Measurements from ENCODE around the gene KLC4.
"Not testable (repeated sequence)": the region's sequence is repeated elsewhere in the genome, so short reads cannot be mapped to it uniquely, and the experiment has no call there.

KLC4 gene

DNA sequence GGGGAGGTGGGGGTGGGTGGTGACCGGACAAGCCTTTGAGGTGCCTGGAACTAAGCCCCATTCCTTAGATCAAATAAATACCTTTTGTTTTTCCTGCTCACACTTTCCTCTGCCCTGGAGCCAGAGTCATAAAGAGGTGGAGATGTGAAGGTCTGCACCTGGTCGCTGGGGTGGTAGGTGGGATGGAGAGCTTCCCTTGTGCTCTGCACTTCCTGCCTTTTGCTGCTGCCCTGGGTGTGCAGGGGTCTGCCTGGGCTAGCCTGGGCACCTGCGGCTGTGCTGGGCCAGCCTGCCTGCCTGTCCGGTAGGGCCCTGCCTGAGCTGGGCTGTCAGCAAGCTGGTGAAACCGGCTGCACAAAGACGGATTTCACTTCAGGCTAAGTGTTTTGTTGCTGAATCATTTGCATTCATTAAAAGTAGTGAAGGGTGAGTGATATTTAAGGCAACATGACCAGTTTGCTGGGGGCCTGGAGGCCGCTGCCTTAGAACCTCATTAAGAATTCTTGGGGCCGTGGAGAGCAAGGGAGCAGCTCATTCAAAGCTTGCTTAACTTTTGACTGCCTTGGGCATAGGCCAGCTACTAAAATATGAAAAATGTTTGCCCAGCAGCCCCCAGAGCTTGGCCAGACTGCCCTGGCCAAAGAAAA is 37.1 kb downstream of the KLC4 start:
- no peak for DNase-seq

DNA sequence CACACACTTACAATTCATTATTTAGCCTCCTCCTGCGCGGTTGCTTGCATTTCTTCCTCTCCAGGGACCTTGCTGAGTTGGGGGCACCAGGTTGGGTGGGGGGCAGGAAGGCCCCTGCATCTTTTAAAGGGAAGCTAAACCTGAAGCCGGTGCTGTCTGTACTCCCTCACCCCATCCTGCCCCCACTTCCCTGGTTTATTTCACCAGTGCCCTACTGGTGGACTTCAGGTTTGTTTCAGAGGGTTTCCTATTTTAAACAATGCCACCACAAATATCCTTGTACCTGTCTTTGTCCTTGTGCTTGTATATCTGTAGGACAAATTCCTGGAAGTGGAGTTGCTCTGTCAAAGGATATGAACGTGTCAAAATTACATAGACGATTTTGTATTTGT is 37.7 kb downstream of the KLC4 start:
- DNase-seq: no peak

DNA sequence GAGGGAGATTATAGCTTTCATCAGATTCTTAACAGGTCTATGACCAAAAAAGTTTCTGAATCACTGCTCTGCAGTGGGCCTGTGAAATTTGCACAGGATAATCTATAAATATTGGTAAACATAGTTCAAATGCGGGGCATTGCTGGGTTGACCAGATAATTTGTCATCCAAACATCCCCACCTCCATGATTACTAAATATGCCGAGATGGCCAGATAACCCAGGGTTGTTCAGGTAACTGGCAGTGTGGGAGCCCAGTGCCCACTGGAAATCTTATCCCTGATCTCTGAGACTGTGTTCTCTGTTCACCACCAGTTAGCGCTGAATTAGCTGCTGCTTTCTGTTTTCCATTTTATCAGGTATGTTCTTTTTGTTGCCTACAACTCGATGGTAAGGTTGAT is 38.1 kb downstream of the KLC4 start:
- DNase-seq: no peak

DNA sequence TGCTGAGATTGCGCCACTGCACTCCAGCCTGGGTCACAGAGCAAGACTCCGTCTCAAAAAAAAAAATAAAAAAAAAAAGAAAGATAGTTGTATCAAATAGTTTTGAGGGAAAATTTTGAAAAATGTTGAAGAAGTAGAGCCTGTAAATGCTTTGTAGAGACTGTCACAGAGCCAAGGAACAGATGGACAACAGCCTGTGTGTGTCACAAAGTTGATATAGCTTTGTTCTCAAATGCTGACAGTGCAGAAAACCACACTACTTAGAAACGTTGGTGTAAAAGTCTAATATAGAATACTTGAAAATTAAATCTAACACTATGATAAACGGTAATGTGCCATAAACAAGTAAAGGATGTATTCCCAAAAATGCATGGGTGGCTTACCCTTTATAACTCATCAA is 42.1 kb downstream of the KLC4 start:
- DNase-seq: no peak

DNA sequence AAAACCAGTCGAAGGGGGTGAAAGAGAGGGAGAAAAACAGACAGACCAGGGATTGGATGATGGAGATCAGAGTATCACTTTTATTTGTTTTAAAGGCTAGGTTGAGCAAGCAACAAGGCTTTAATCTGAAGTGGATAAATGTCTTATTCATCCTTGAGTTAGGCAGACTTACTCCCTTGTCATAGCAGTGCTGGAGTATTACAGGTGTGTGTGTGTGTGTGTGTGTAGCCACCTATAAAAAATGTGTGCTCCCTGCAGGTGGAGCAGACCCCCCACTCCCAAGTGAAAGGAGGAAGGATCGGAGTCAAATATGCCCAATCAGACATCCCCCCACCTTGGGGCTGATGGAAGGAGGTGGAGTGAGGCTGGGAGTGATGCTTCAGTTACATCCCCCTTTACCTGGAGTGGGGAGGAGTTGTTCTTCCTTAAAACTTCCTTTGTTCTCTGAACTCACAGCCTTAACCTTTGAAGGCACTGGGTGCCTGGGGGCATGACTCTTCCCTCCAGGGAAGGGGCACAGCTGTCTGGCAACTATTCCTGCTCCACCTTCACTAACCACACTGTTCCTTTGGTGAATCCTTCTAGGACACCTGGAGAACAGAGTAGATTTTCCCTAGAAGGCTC is 43.9 kb downstream of the KLC4 start:
- no peak for DNase-seq

DNA sequence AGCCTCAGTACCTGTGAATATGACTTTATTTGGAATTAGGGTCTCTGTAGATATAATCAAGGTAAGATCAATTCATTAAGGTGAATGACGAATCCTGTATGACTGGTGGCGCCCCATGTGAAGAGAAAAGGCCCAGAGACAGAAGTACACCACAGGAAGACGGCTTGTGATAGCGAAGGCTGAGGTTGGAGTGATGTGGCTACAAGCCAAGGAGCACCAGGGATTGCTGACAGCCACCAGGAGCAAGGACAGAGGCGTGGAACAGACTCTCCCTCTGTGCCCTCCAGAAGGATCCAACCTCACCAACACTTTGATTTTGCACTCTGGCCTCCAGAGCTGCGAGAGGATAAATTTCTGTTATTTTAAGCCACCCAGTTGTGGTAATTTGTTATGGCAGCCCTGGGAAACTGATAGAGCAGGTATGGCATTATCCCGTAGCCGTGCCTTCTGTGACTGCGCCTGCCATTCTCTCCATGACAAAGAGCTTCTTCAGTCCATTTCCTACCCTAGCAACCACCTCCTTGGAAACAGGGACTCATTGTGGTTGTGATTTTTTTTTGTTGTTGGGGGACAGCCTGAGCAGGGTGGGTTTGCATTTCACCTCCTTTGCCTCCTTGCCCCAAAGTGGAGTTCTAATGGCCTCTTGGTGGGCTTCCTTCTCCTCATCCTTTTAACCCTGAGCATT is 46.2 kb downstream of the KLC4 start:
- DNase-seq: no peak

DNA sequence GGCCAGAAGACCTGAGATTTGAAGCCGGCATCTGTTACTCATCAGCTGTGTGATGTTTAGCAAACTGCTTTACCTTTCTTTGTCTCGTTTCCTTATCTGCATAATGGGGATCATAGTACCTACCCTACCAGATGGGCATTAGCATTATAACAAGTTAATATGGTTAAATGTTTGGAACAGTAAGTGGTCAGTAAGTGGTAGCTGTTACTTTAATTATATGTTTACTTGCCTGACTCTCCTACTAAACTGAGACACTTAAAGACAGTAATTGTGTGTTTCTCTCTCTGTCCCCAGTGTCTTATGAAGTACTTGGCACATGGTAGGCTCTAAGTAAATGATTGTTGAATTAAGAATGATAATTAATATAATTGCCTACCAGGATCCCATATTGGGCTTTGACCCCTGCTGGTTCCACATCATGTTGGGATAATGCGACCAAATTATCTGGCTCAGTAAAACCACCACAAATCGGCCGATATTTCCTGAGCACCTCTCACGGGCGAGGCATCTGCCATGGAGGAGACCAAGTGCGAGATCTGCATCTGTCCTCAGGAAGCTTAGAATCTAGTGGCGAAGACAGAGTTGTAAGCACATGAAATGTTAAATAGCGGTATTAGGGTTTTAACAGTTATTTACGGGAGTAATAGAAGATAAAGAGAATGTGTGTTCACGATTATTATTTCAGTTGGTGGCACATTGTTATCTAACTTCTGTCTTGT is 48.1 kb downstream of the KLC4 start:
- no peak for DNase-seq

DNA sequence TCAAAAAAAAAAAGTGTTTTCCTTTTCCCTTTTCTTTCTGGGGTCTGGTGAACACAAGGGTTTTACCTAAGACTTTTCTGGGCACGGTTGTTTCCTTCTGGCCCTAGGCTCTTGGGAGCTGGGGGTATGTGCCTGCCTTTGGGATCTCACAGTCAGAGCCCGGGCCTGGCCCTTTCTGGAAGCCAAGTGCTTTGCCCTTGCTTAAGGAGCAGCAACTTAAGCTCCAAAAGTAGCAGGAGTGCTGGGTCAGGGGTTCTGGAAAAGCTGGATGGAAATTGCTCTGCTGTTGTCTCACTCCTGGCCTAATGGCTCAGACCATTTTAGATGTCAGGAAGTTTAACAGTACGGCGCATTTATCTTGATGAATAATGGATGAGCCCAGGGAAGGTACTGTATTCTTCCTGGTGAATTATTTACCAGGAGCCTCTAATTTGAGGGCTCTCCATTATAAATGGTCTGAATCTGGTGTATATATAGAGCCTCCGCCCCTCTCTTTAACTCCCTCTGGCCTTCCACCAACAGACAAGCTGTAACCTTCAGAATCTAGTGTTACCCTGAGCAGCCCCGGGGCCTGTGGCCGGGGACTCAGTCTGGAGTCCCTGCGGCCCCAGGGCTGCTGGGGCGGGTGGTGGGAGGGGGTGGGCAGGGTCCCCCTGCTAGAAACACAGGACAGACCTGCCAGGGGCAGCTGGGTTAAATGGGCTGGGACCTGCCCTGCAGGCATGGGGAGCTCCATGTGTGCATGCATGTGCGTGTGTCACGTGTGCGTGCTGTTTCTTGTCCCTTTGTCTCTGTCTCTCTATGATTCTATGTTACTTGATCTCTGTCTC is 54.2 kb downstream of the KLC4 start:
- DNase-seq: no peak

DNA sequence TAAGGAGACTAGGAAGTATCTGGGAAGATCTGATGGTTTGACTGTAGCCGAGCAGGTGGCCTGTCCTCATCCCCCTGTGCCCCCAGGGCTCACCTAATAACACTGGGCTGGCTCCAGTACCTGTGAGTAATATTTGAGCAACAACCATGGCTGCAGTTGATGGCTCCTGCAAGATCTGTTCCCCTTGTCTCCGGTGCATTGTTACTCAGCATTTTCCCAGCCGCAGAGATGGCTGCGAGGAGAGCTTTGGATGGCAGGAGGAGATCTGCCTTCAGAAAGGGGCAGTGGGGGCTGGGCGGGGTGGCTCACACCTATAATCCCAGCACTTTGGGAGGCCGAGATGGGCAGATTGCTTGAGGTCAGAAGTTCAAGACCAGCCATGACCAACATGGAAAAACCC is 55.9 kb downstream of the KLC4 start:
- DNase-seq: no peak

DNA sequence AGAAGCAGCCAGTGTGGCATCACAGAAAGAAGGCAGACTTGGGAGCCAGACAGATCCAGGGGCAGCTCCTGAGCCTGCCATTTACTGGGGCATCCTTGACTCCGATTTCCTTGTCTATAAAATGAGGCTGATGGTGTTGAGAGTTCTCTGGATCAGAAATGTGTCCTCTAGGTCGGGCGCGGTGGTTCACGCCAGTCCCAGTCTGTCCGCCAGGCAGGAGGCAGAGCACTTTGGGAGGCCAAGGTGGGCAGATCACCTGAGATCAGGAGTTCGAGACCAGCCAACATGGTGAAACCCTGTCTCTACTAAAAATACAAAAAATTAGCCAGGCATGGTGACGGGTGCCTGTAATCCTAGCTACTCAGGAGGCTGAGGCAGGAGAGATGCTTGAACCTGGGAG is 58.0 kb downstream of the KLC4 start:
- not testable (repeated sequence) for DNase-seq

DNA sequence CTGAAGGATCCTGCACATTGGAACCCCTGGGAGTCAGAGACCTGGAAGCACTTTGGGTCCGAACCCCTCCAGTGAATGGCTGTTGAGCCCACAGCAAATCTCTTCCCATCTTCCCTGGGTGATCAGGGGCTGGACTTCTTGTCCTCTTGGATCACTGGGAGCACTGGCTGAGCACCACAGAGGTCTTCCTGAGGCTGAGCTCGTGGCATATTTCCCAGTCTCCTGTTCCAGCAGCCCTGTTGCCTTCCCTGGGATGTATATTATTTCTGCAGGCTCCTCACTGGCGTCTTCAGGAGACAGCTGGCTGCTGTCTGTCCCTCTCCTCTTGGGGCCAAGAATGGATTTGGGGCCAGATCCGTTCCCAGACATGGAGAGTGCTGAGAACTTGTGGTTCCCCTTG is 60.1 kb downstream of the KLC4 start:
- DNase-seq: no peak

DNA sequence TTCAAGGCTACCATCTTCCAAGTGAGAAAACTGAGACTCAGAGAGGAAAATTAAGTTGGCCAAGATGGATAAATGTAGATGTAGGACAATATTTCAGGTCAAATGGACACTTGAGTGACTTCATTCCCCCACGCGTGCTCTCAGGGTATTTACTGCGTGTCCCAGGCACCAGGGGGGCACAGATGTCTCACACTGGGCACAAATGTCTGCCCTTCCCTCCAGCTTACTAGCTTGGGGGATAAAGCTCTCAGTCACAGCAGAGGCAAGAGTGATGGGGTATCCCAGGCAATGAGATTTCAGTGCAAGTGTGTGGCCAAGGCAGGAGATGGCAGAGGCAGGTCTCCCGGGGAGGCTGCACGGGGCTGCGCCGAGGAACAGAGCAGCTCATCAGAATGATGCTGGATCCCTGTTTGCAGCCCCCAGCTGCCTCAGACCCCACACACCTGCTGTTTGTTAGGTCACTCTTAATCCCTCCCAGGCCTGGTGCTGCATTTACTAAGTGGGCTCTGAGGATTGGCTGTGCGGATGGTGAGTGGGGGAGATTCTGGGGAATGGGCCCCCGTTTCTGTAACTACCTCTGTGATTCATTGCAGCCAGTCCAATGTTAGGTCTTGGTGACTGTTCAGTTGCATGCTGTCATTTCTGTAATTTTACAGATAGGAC is 60.8 kb downstream of the KLC4 start:
- DNase-seq: no peak

DNA sequence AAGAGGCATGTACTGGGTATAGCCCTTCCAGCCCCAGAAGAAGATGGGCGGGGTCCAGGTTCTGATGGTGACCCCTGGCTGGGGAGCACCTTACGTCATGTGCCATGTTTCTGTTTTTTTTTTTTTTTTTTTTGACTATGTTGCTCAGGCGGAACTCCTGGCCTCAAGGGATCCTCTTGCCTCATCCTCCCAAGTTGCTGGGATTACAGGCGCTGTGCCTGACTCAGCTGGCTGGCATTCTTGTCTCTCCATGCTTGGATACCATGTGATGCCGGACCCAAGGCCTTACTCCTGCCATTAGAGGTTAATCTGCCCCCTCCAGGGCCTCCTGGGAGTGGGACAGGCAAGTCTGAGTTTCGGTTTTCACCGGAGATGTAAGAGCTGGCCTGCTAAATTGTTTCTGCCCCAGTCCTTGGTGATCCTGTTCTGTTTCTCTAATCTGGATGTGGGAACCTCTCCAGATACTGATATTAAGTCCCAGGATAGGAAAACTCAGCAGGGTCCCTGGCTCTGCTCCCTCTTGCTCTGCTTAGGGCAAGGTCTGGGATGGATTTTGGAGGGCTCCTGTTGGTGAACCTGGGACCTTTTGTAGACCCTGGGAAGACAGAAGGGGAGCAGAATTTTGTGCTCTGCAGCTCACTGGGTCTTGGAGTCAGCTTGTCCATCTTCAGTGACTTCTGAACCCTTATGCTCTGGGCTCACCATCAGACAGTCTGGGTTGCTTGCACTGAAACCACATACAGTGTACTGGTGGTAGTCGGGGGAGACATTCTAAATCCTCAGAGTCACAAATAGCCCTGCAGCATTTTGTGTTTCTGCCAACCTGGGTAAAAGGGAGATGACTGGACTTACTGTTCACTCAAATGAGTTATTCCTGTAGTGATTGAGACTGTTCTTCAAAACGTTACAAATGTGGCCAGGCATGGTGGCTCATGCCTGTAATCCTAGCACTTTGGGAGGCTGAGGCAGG is 61.8 kb downstream of the KLC4 start:
- no peak for DNase-seq

DNA sequence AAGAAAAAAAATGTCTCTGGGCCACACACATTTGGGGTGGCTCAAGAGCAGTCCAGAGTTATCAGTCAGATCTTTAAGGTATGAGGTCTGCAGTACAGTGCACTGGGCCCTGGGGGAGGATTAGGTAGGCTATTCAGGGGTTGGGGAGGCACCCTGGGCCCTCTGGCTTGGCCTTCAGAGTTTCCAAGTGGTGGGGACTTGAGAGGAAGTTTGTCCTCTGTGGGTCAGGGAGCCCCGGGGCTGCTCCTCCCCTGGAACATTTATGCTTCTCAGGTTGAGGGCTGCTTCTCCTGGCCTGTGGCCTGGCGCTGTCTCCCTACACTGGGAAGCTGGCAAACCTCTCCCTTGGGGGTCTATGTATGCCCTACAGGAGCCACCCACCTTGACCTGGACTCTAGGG is 62.7 kb downstream of the KLC4 start:
- DNase-seq: no peak

DNA sequence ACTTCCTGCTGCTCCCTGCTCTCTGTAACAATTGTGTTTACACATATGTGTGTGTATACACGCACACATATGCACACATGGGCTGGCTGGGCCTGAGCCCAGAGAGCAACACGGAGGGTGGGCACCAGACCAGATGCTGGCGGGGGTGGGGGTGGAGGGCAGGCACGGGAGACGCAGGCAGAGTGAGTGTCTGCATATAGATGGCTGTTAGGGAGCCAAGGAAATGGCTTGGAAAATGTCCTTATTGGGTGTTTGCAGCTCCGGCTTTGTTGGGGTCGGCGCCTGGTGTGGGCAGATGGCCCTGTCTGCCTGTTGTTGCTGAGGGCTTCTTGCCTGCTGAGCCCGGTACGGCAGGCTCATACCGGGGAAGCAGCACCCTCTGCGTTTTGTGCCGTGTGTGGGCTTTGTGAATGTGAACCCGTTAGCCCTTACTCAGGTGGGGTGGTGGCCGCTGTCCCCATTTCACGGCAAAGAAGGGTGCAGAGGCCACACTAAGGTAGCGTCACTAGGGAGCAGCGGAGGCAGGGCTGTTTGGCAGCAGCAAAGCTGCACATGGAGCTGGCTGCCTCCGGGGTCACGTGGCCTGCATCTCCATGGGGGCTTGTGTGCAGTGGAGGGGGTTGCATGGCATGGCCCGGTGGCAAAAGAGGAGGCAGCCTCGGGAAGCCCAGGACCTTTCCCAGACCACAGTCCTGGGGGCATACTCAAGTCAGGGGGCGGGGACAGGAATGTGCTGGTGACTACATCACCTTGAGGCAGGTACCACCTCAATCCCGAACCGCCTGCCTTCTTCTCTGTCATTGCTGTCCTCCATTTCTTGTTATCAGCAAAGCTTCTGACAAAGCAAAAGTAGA is 64.3 kb downstream of the KLC4 start:
- DNase-seq: no peak

DNA sequence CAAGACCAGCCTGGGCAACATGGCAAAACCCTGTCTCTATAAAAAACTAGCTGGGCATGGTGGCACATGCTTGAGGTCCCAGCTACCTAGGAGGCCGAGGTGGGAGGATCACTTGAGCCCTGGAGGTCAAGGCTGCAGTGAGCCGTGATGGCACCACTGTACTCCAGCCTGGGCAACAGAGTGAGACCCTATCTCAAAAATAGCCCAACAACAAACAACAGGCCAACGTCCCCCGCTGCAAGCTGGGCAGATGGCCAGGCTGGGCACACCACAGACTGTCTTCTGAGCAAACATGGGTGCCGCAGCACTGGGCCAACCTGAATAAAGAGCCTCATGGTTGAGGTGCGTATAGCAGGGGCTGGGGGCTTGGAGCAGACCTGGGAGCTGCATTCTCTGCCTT is 65.0 kb downstream of the KLC4 start:
- no peak for DNase-seq

Data from NCI-H1436 treated with DMSO at 0.1 percent for 48 hours (cell line).